Germinal center (tissue), 1 donor: ENCODE data around the gene MFSD6.

Experiments used
- DNase-seq: peaks from one replicate; pipeline ENCODE4 v3.0.0; 2012; ENCODE audit warnings: mixed read lengths, low spot score

Gene MFSD6

DNA sequence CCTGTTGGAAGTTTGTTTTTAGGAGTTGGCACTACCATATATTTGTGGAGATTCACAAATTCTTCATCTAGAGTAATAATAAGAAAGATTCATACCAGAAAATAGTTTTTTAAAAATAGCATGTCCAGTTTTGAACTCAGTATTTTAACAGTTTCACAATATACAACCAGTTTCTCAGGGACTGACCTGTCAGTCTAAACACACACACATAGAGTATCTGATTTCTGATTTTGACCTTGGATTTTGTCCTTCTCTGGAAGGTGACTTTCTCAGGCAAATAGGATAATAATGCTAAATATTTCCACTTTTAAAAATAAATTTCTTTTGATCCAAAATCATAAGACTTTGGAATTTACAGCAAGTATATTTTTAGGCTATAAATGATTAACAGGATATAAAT lies 32.0 kb downstream of the MFSD6 start:
- DNase-seq = no peak

DNA sequence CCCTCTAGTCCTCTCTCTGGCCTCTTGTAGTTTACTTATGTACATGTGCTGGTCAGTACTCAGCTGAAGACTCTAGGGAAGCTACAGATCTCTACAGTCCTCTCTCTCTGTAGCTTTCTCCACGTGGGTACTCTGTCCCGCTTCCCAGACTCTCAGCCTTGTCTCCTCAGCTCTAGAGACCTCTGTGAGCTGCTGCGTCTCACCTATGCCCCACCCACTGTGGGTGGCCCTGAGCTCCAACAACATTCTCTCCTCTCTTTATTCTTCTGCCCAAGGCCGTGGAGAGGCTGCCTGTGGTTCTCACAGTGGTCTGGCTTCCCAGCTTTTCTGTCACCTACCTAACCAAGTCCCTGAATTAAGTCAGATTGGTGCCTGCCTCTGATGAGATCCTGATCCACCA lies 33.4 kb downstream of the MFSD6 start:
- no peak for DNase-seq

DNA sequence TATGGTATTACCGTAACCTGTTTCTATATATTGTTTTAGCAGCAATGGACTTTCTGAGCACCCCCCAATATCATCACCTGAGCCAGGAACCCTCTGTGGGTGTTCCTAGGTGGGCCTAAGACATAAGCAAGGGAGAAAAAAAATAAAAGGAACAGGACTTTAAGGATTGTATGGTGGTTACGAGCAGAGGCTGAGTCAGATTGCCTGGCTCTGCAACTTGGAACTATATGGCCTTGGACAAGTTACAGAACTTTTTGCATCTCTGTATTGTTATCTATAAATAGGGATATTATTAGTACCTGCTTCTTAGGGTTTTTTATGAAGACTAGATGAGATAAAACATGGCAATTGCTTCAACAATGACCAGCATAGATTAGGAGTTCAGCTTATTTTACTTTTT lies 34.9 kb downstream of the MFSD6 start:
- no peak for DNase-seq

DNA sequence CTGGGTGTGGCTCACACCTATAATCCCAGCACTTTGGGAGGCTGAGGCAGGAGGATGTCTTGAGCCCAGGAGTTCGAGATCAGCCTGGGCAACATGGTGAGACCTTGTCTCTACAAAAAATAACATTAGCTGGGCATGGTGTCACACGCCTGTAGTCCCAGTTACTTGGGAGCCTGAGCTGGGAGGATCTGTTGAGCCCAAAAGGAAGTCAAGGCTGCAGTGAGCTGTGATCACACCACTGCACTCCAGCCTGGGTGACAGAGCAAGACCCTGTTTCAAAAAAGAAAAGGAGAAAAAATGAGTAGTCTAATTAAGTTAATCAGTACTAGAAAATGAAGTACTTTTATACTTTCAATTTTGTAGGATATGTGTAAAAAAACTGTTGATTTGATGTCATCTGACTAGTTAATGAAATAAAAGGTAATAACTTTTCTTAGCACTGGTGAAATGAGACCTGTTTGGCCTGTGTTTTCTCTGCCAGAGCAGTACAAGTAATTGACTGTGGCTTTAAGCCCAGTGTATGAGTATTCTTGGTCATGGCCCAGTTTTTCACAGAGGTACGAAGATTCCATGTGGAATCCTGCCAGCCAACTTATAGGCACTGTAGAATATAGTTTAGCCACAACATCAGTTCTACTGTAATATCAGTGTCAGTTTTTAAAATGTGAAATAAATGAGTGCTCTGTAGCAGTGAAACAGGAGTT lies 35.8 kb downstream of the MFSD6 start:
- DNase-seq = no peak

DNA sequence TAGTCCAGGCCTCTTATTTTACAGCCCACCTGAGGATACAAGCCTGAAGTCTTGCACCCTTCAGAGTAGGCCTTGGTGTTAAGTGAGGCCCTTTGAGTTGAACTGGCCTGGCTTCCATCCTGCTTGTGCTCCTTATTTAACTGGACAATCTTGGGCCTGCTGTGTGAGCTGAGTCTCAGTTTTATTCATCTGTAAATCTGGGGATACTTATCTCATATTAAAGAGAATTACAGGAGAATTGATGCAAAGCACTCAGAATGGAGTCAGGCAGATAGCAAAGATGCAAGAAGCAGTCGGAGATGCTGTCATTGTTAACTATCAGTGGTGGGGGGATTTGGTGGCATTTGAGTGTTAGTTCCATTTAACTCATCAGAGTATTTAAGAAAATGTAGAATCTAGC lies 36.8 kb downstream of the MFSD6 start:
- DNase-seq = no peak

DNA sequence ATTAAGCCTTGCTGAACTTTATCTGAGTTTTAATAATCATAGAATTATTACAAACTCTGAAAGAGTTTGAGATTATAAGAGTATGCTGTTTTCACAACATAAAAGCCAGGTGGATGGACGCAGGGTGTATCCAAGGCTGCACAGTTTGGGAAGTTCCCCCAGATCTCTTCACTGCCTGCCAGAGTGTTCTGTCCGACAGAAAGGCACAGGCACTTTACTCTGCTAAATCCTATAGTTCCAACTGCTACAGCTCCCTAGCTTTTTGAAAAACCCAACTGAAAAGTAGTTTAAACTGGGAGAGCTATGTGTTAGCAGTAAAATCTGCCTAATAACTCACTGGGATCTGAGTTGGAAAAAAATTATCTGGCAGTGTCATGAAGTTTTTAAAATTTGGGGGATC lies 38.0 kb downstream of the MFSD6 start:
- DNase-seq = no peak

DNA sequence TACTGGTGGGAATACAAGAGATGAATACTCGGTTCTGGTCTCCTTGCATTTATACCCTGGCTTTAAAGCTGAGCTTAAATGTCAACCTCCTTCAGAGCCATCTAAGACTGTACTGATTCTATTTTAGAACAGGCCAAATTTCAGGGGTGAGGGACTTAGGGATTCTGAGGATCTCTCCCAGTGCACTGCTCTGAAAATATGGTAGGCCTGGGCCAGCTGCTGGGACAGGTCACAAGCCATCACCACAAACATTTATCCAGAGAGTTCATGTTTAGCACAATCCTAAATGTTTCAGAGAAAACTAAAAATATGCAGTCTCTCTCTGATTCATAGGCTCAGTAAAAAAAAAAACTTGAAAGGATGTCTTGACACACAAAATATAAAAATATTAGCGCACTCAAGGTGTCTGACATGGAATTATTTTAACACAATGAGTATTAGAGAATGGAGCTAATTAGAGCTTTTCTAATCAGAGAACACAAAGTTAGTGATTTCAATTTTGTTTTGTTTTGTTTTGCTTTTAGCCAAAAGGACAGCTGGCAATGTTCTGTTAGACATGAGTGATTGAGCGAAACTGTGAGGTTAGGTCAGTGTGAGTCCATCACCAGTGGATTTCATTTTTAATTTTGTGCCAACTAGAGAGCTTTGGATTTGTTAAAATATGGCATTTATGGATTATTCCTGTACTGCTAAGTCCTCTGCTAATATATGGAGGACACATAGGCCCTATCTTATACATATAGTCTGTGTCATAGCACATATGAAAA lies 38.8 kb downstream of the MFSD6 start:
- DNase-seq = no peak

DNA sequence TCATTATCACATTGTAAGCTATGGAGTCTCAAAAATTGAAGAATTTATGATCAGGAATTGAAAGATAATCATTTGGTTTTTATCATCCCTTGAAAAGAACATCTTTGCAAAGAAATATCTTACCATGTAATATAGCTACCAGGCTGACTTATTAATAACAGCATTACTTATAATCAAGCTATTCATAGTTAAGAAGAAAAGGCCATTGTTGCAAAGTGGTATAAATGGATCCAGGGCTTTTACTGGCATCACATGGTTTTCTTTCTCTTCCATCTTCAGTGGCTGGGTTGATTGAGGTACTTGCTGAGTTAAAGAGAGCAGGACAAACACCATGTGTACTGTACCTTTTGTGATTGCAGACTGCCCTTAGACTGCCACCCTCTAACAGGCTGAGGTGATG lies 39.6 kb downstream of the MFSD6 start:
- no peak for DNase-seq

DNA sequence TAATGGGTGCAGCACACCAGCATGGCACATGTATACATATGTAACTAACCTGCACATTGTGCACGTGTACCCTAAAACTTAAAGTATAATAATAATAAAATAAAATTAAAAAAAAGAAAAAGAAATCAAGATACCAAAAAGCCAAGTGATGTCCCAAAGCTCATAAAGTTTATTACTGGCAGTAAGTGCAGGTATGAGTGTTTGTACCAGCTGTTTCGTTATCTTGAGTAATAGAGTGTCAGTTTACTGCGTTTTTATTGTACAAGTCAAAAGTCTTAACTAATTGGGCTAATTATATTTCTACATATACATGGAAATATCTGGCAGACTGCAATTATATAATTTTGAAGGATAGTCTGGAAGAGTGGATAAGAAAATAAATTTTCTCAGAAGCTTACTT lies 41.8 kb downstream of the MFSD6 start:
- DNase-seq = no peak

DNA sequence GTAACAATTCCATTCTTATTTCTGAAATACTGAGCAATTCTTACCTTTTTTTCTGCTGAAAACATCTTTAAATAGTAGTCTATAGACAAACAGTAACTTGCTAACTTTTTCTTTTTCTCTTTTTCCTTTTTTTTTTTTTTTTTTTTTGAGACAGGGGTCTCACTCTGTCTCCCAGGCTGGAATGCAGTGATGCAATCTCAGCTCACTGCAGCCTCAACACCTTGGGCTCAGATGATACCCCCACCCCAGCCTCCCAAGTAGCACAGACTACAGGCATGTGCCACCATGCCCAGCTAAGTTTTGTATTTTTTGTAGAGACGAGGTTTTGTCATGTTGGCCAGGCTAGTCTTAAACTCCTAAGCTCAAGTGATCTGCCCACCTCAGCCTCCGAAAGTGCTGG lies 42.2 kb downstream of the MFSD6 start:
- DNase-seq = no peak

DNA sequence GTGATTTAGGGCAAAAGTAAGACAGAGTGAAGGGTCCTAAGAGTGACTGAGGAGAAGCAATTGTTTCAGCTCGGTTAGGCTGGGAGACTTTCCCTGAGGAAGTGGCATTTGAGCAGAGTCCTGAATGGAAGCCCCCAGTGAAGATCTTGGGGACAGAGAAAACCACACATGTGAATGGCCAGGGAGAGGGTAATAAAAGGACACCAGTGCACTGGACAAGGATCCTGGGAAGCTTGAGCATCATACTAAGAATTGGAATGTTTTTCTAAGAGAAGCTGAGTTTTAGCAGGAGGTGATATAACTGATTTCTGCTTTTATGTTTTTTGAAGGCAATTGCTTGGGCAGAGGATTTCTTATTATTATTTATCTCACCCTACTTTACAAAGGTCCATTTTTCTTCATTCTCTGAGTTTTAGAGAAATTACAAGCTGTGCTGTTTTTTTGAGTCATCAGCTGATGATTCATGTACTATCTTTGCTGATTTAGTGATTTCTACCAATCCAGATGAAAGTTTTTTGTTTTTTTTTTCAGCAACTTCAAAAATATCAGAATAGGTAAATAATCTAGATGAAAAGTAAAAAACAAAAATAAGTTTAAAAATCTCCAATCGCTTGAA lies 43.5 kb downstream of the MFSD6 start:
- no peak for DNase-seq

DNA sequence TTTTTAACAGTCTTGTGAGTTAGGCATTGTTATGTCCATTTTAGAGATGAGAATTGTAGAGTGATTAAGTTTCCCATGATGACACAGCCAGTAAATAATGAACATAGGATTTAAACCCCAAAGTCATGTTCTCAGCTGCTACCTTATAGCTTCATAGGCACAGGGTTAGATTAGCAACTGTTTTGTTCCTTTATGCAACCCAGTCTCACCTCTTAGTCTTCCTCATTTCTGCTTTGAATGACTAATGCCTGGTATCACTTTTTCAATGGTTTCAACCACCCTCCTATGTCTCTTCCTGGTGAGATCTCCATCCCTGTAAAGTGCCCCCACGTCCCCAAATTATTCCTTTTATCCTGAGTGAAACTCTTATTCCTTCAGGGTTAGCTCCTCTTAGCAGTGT lies 44.3 kb downstream of the MFSD6 start:
- no peak for DNase-seq

DNA sequence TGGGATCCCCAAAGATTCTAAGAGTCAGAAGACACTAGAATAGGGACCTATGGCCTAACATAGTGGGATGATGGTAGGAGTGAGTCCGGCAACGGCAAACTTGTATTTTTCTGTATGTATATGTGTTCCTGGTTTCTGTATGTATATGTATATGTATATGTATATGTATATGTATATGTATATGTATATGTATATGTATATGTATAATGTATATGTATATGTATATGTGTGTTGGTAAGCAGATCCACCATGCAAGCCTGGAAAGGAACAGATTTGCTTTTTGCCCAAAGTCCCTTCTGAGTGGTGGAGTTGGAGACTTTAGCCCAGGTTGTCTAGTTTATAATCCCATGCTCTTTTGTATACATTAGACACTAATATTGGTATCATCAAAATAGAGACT lies 46.6 kb downstream of the MFSD6 start:
- DNase-seq = no peak

DNA sequence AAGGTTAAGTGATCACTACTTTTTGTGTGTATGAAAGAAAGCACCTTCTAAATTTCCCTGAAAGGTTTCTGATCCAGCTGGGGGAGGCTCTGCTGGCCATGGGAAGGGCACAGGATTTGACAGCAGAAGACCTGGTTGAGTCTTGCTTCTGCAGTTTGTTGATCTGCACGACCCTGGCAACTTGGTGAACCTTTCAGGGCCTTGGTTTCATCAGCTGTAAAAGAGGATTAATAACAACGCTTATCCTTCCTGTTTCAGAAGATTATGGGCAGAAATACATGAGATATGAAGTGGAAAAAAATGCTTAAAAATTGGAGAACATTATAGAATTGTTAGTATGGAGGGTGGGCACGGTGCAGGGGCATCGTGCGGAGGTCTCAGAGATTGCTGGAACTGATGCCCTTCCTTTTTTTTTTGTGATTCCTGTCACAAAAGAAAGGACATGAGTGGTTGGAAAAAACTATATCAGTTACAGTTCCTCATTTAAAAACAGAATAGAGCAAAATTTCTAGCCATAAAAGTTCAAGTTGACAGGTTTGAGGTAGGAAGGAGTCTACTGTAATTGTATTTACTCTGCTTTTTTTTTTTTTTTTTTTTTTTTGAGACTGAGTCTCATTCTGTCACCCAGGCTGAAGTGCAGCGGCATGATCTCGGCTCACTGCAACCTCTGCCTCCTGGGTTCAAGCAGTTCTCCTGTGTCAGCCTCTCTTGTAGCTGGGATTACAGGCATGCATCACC lies 47.4 kb downstream of the MFSD6 start:
- no peak for DNase-seq

DNA sequence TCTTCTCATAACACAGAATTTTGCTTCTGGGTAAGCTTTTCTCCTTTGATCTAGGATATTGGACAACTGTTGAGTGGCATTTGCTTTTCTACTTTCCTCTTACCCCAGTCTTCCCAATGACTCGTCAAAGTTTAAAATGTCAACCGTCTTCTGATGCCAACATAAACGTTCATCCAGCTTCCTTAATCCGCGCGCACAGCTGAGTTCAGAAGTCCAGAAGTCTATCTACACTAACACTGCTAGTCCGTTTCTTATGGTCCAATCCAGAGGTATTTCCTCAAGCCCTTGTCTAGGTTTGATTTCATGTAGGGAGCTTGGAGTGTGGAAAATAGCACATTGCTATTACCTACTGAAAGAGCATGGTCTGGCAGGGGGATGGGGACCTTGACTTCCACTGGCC lies 48.7 kb downstream of the MFSD6 start:
- DNase-seq = no peak

DNA sequence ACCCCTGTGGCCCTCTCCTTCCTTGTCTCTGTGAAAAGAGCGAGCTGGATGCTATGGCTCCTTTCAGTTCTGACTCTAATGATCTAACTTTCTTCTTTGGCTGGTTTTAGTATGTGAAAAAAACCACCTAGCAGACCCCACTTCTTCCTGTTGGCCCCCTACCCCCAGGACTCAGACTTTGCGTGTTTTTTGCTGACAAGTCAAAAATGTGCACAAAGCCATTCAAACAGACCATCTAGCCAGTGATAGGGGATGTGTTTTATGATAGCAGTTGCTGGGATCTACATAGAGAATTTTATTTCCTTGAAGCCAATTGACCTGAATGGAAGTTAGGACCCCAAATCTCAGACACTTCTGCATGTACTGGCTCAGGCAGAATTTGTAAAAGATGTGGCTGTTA lies 49.1 kb downstream of the MFSD6 start:
- no peak for DNase-seq

DNA sequence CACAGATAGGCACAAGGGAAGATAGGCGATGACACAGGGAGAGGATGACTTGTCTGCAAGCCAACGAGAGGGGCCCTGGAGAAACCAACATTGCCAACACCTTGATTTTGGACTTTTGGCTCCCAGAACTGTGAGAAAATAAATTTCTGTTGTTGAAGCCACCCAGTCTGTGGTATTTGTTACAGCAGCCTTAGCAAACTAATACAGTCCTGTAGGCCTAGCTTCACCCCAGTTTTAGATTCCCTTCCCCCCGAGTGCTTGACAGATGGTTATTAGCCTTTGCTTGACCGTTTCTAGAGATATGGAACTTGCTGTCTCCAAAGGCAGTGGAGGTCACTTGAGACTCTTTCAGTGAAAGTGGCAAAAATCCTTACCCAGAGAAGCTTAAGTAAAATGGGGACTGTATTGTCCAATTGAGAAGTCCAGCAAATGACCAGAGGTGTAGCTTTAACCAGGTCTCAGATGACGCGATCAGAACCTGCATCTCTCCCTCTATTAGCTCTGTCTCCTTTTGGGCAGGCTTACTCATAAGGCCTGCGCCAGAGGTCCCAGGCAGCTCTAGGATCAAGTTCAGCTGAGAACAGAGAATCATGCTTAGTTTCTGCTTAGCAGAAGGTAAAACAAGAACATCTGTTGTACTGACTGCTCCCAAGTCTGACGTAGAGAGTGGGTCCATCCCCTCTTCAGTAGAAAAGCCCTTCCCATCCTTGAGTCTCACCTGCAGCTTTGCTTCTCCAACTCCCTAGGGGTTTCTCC lies 50.4 kb downstream of the MFSD6 start:
- DNase-seq = no peak

DNA sequence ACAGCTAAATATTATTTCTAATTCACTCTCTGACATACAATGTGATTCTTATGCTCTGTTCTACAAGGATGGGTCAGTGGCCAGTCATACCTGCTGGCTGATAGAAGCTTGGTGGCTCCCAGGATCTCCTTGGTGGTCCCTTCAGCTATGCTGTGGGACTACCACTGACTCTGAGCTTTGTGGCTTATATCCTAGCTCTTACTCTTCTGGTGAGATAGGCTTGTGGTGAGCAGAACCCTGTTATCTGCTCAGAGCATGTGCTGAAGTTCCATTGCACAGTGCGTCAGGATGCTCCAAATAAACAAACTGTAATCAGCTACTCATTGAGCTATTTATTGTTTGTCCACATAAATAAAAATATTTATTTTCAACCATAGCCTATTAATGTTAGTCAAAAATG lies 51.7 kb downstream of the MFSD6 start:
- no peak for DNase-seq

DNA sequence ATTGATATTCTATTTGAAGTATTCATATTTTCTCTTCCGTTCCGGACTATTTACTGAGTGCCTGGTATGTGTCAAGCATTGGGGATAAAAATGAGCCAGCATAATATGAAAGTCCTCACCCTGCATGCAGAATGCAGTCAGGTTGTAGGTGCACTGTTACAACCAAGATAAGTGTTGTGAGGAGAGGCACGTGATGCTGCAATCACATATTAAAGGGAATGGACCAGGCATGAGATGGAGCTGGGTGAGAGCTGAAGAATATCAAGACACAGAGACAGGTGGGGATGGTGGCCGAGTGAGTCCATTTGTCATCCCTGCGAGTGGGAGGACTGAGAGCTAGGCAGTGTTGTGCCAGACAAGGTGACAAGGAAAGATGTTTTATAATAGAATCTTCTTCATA lies 52.3 kb downstream of the MFSD6 start:
- DNase-seq = no peak

DNA sequence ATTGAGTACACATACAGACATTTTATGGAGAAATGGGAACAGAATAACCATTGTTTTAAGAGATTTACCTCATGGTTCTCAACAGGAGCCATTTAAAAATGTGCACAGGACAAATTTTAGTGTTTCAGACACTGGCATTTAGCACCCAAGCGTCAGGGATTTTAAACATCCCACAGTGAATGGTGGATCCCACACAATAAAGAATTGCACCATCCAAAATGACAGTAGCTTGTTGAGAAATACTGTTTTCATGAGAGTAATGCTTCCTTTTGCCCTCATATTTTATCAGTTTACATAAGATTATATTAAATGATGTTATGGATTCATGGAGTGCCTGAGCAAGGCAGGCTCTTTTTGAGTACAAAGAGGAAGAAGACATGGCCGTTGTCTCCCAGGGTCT lies 54.0 kb downstream of the MFSD6 start:
- no peak for DNase-seq

DNA sequence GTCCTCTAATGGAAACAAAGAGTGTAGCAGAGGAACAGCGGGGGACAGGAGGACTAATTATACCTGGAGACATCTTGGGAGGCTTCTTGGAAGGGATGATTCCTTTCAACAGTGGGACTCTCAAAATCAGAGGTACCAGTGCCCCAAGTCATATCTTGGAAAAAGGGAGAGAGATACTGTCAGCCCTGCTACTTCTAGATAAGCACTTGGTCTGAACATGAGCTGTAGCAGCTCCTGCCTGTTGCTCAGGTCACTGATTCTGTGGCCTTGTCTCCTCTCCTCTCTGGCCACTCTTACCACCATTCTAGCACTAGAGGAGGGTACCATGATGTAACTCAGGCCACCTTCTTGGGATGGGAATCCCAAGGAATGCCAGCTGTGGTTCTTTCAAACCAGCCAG lies 54.5 kb downstream of the MFSD6 start:
- DNase-seq = no peak

DNA sequence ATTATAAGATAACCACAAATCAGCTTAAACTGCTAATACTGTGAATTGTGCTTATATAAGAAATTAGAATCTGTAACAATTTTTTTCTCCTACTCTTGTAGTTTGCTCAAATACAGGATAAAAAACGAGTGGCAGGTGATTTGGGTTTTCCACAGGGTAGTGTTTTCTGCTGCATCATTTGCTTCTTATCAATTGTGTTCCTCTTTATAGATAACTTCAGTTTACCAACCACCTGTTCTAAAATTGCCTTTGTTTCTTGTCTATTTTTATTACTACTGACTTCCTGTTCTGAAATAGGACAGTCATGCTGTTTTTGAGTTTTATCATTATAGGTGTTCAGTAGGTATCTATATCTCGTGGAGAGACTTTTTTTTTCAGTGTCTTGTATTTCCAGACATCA lies 56.9 kb downstream of the MFSD6 start:
- DNase-seq = no peak
